KMS-11 (cell line): ENCODE results near the gene C1QTNF6.

Experiments
- H2AFZ ChIP-seq: fragments of 200-600 bp; sonication (generic); 2 replicates; pipeline ENCODE4 v1.6.1; 2016; ENCODE audit warnings: antibody characterized with exemption, mixed run types, low read depth
- H3K27ac ChIP-seq: fragments of 200-600 bp; sonication (generic); 2 replicates; pipeline ENCODE4 v1.6.1; 2016; ENCODE audit warnings: mild to moderate bottlenecking, mixed run types
- H3K27me3 ChIP-seq: fragments of 200-600 bp; sonication (generic); 2 replicates; pipeline ENCODE4 v1.6.1; 2017; ENCODE audit warnings: mild to moderate bottlenecking, low read depth, mixed run types, moderate library complexity; ENCODE audit not compliant: insufficient read depth
- H3K36me3 ChIP-seq: fragments of 200-600 bp; sonication (generic); 2 replicates; pipeline ENCODE4 v1.6.1; 2017; ENCODE audit warnings: mild to moderate bottlenecking, mixed run types; ENCODE audit not compliant: insufficient read depth
- H3K4me1 ChIP-seq: fragments of 200-600 bp; sonication (generic); 2 replicates; pipeline ENCODE4 v1.6.1; 2016; ENCODE audit warnings: mild to moderate bottlenecking, low read depth, mixed run types; ENCODE audit not compliant: poor library complexity, severe bottlenecking
- H3K4me2 ChIP-seq: fragments of 200-600 bp; sonication (generic); 2 replicates; pipeline ENCODE4 v1.7.0; 2016; ENCODE audit warnings: mild to moderate bottlenecking, mixed run types
- H3K4me3 ChIP-seq: fragments of 200-600 bp; sonication (generic); IDR thresholded peaks from 2 replicates; pipeline ENCODE4 v1.6.1; 2017; ENCODE audit warnings: low read depth, low read length, mixed read lengths; ENCODE audit not compliant: insufficient read depth
- H3K79me2 ChIP-seq: fragments of 200-600 bp; sonication (generic); 2 replicates; pipeline ENCODE4 v1.6.1; 2016; ENCODE audit warnings: low read depth, mixed run types; ENCODE audit not compliant: insufficient read depth
- H3K9ac ChIP-seq: fragments of 200-600 bp; sonication (generic); 2 replicates; pipeline ENCODE4 v1.6.1; 2016; ENCODE audit warnings: mild to moderate bottlenecking, mixed run types
- H4K20me1 ChIP-seq: fragments of 200-600 bp; sonication (generic); 2 replicates; pipeline ENCODE4 v1.6.1; 2016; ENCODE audit warnings: mild to moderate bottlenecking, mixed run types; ENCODE audit not compliant: insufficient read depth
- CTCF ChIP-seq: fragments of 200-600 bp; sonication (generic); conservative IDR thresholded peaks from 2 replicates; pipeline ENCODE4 v1.6.1; 2017; ENCODE audit warnings: low read depth, mild to moderate bottlenecking, antibody characterized with exemption, low read length, moderate library complexity, mixed read lengths

C1QTNF6 gene

GRCh38 chr22:37209140-37209845 lies 21.2 kb upstream of the C1QTNF6 start:
- Histone ChIP-seq H3K4me2 (no peak overlapping the region), H4K20me1 (no peaks in the 10 kb centered on the region), H3K4me3 (no peak overlapping the region), H2AFZ (no peak overlapping the region), H3K27ac (no peak overlapping the region), H3K4me1 (peaks cover 34% of the 10 kb centered on the region), H3K36me3 (no peaks in the 10 kb centered on the region), H3K79me2 (peaks cover 21% of the 10 kb centered on the region), H3K9ac (no peak overlapping the region), H3K27me3 (no peaks in the 10 kb centered on the region)
- TF ChIP-seq CTCF, result no peak

DNA sequence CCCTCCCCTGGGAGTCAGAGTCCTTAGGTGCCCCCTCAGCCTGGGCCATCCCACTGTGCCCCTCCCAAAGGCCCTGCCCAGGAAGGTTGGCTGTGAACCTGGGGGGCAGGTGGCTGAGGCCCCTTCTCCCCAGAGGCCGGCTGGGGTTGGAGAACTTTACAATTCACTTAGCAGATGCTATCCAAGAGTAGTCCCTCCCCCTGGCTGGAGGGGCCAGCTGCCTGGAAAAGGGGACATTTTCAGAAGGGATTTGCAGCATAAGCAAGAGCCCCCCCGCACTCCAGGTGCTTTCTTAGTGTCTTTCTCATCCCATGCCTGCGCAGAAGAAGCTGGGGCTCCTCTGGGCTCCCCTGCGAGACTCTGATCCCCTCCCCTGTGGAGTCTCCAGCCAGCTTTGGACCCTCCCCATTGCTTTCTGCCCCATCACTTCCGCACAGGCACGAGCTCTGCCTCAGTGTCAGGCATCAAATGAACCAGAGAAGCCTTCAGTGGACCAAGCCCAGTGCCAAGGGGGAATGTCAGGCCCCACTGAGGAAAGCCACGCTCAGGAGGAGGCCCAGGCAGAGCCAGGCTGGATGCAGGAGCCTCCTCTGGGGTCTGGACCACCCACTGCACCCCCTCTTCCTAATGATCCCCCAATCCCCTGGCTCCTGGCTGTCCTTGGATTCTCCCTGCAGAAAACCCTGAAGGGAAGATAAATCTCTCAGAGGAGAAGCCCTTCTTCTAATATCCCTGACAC lies 20.5 kb upstream of the C1QTNF6 start:
- Histone ChIP-seq H3K27me3 (no peaks in the 10 kb centered on the region), H2AFZ (no peak overlapping the region), H3K4me3 (no peak overlapping the region), H3K4me2 (no peak overlapping the region), H3K36me3 (no peaks in the 10 kb centered on the region), H3K79me2 (peaks cover 21% of the 10 kb centered on the region), H3K4me1 (peaks cover 26% of the 10 kb centered on the region), H4K20me1 (no peaks in the 10 kb centered on the region), H3K27ac (no peak overlapping the region), H3K9ac (no peak overlapping the region)
- no peak for TF ChIP-seq CTCF

- no peaks in the 10 kb centered on the region for H3K27me3 ChIP-seq
- H4K20me1 ChIP-seq, result no peaks in the 10 kb centered on the region
- no peaks in the 10 kb centered on the region for H3K36me3 ChIP-seq
- TF ChIP-seq CTCF, result no peak
- peaks cover 21% of the 10 kb centered on the region for H3K79me2 ChIP-seq
- no peak overlapping the region for H3K4me2 ChIP-seq
- no peak overlapping the region for H3K27ac ChIP-seq
- peaks cover 23% of the 10 kb centered on the region for H3K4me1 ChIP-seq
- H3K9ac ChIP-seq, result no peak overlapping the region
- no peak overlapping the region for H3K4me3 ChIP-seq
- H2AFZ ChIP-seq, result no peak overlapping the region
These were observed 19.9 kb upstream of the C1QTNF6 start for GRCh38 chr22:37207981-37208380.

GRCh38 chr22:37206841-37207821 lies 19.1 kb upstream of the C1QTNF6 start:
- Histone ChIP-seq H4K20me1 (no peaks in the 10 kb centered on the region), H3K4me2 (no peak overlapping the region), H3K9ac (no peak overlapping the region), H3K36me3 (no peaks in the 10 kb centered on the region), H3K4me3 (no peak overlapping the region), H2AFZ (no peak overlapping the region), H3K27ac (no peak overlapping the region), H3K27me3 (no peaks in the 10 kb centered on the region), H3K4me1 (peaks cover 17% of the 10 kb centered on the region), H3K79me2 (peaks cover 21% of the 10 kb centered on the region)
- TF ChIP-seq CTCF, result no peak
